SK-N-SH (cell line): ENCODE data around the gene LRRC8C. TPM values are rescaled to one million over a fixed set of nuclear protein-coding genes. Genes with fewer than 3 reads are reported as not detected.

Source experiments
- CTCF ChIA-PET: fragments of 300-600, 350-600 bp; formaldehyde crosslinking; extraction: SDS; loops from one replicate; lab custom pipeline; 2021; lab: Yijun Ruan, JAX
- POLR2A ChIA-PET: fragments of 350-600 bp; sonication (Branson Sonifier 250); formaldehyde crosslinking; extraction: SDS; loops from one replicate; lab custom pipeline; 2020; ENCODE audit warnings: antibody characterized with exemption, inconsistent platforms; lab: Yijun Ruan, JAX
- DNase-seq: peaks from one replicate; pipeline ENCODE4 v3.0.0; 2012
- H2AFZ ChIP-seq: fragments of 200-600 bp; sonication (generic); 2 replicates; pipeline ENCODE4 v1.8.1; 2016; ENCODE audit warnings: antibody characterized with exemption, mild to moderate bottlenecking, low read depth
- H3F3A ChIP-seq: fragments of 200-600 bp; sonication (generic); replicated peaks from 2 replicates; pipeline ENCODE3; 2016; ENCODE audit warnings: antibody characterized with exemption, mild to moderate bottlenecking; ENCODE audit not compliant: insufficient read depth
- H3K27ac ChIP-seq, 2 experiments: fragments of 200-500 bp in 1 of 2; fragments of 200-600 bp in 1 of 2; sonication (Bioruptor generic) in 1 of 2; sonication (generic), shearing (Covaris generic) in 1 of 2; 2 replicates each; pipeline versions ENCODE4 v1.5.1 to v1.6.1; 2014 to 2016; ENCODE audit warnings: low read depth in 2 of 2, inconsistent platforms in 1 of 2, low read length in 1 of 2, mild to moderate bottlenecking in 1 of 2, mixed read lengths in 1 of 2
- H3K27me3 ChIP-seq: fragments of 200-600 bp; sonication (generic), shearing (Covaris generic); 2 replicates; pipeline ENCODE4 v1.6.1; 2016; ENCODE audit warnings: mixed run types; ENCODE audit not compliant: insufficient read depth
- H3K36me3 ChIP-seq, 2 experiments: fragments of 200-500 bp in 1 of 2; fragments of 200-600 bp in 1 of 2; sonication (Bioruptor generic) in 1 of 2; sonication (generic) in 1 of 2; replicated peaks in 1 of 2; 2 replicates each; pipeline versions ENCODE3 to v1.5.1; 2014 to 2016; ENCODE audit warnings: low read length in 1 of 2, mild to moderate bottlenecking in 1 of 2; ENCODE audit not compliant: insufficient read depth in 2 of 2, control insufficient read depth in 1 of 2
- H3K4me1 ChIP-seq, 2 experiments: fragments of 200-500 bp in 1 of 2; fragments of 200-600 bp in 1 of 2; sonication (Bioruptor generic) in 1 of 2; sonication (generic), shearing (Covaris generic) in 1 of 2; 2 replicates each; pipeline versions ENCODE4 v1.5.1 to v1.6.1; 2014 to 2016; ENCODE audit warnings: low read depth in 1 of 2, low read length in 1 of 2, mixed run types in 1 of 2; ENCODE audit not compliant: insufficient read depth in 2 of 2, control insufficient read depth in 1 of 2
- H3K4me2 ChIP-seq: fragments of 200-600 bp; sonication (generic), shearing (Covaris generic); 2 replicates; pipeline ENCODE4 v1.6.1; 2017; ENCODE audit warnings: mixed run types
- H3K4me3 ChIP-seq, 2 experiments: fragments of 200-500 bp in 1 of 2; fragments of 200-600 bp in 1 of 2; sonication (Bioruptor generic) in 1 of 2; sonication (generic), shearing (Covaris generic) in 1 of 2; 2 replicates each; pipeline versions ENCODE4 v1.5.1 to v1.8.1; 2014 to 2016; ENCODE audit warnings: low read depth in 2 of 2, inconsistent platforms in 1 of 2, low read length in 1 of 2, mild to moderate bottlenecking in 1 of 2, mixed read lengths in 1 of 2, moderate library complexity in 1 of 2
- H3K79me2 ChIP-seq: fragments of 200-600 bp; sonication (generic); 2 replicates; pipeline ENCODE4 v1.8.1; 2017; ENCODE audit warnings: mild to moderate bottlenecking; ENCODE audit not compliant: insufficient read depth
- H3K9ac ChIP-seq: fragments of 200-600 bp; sonication (generic); 2 replicates; pipeline ENCODE4 v1.6.1; 2017; ENCODE audit warnings: mixed run types
- H3K9me2 ChIP-seq: fragments of 200-600 bp; sonication (generic); 2 replicates; pipeline ENCODE4 v1.6.1; 2017; ENCODE audit warnings: mixed run types
- H3K9me3 ChIP-seq: fragments of 200-600 bp; sonication (generic); 2 replicates; pipeline ENCODE4 v1.6.1; 2017; ENCODE audit warnings: mixed run types, mild to moderate bottlenecking, moderate library complexity
- H4K20me1 ChIP-seq: fragments of 200-600 bp; sonication (generic); 2 replicates; pipeline ENCODE4 v1.6.1; 2017; ENCODE audit warnings: mild to moderate bottlenecking, mixed run types; ENCODE audit not compliant: insufficient read depth
- CHD2 ChIP-seq: fragments of 150-350 bp; IDR thresholded peaks from 2 replicates; pipeline ENCODE4 v1.6.1; 2018; ENCODE audit warnings: low read length; ENCODE audit not compliant: partially characterized antibody
- ELF1 ChIP-seq: IDR thresholded peaks from 2 replicates; pipeline ENCODE4 v1.4.0; 2012
- EP300 ChIP-seq, 2 experiments: IDR thresholded peaks; 2 replicates each; pipeline versions ENCODE4 v1.4.0 to v1.6.1; 2012; ENCODE audit warnings: borderline replicate concordance in 1 of 2, low read depth in 1 of 2, low read length in 1 of 2
- EZH2phosphoT487 ChIP-seq: fragments of 200-600 bp; sonication (generic); IDR thresholded peaks from 2 replicates; pipeline ENCODE4 v1.6.1; 2017; ENCODE audit warnings: low read depth, mixed run types, mild to moderate bottlenecking, antibody characterized with exemption, moderate library complexity, borderline replicate concordance
- GATA2 ChIP-seq: sonication (generic); formaldehyde crosslinking; IDR thresholded peaks from 2 replicates; pipeline ENCODE4 v1.5.0; 2020; ENCODE audit warnings: mild to moderate bottlenecking, missing genetic modification reagents
- JUND ChIP-seq: IDR thresholded peaks from 2 replicates; pipeline ENCODE4 v1.4.0; 2012
- MXI1 ChIP-seq: IDR thresholded peaks from 2 replicates; pipeline ENCODE4 v1.6.1; 2012; ENCODE audit warnings: mild to moderate bottlenecking, low read depth, low read length, improper control_type of control experiment
- NFIC ChIP-seq: IDR thresholded peaks from 2 replicates; pipeline ENCODE4 v1.4.0; 2012; ENCODE audit warnings: borderline replicate concordance
- PBX3 ChIP-seq: IDR thresholded peaks from 2 replicates; pipeline ENCODE4; 2012
- RAD21 ChIP-seq: IDR thresholded peaks from 2 replicates; pipeline ENCODE4 v1.6.1; 2012; ENCODE audit warnings: mild to moderate bottlenecking, low read length
- REST ChIP-seq: IDR thresholded peaks from 2 replicates; pipeline ENCODE4 v1.6.1; 2012; ENCODE audit warnings: mild to moderate bottlenecking, low read depth, low read length, moderate library complexity
- RFX5 ChIP-seq: IDR thresholded peaks from 2 replicates; pipeline ENCODE4 v1.6.1; 2012; ENCODE audit warnings: mild to moderate bottlenecking, improper control_type of control experiment, low read length
- SIN3A ChIP-seq: IDR thresholded peaks from 2 replicates; pipeline ENCODE4 v1.6.1; 2012; ENCODE audit warnings: low read depth, mild to moderate bottlenecking, low read length, moderate library complexity, borderline replicate concordance
- SMC3 ChIP-seq: IDR thresholded peaks from 2 replicates; pipeline ENCODE4 v1.6.1; 2012; ENCODE audit warnings: low read depth, low read length, improper control_type of control experiment
- WGBS: methylation state at CpG from one replicate; pipeline ENCODE4 v1.1.6; 2017; ENCODE audit warnings: low lambda C conversion rate; 5-methylcytosine and 5-hydroxymethylcytosine counted together
- polyA plus RNA-seq, 3 experiments: library from polyadenylated mRNA; depleted of rRNA; stranded (reverse); fragments of >200 nt; gene quantifications; 2 replicates each; pipeline ENCODE4 v1.2.3, GENCODE V29; 2012

Gene LRRC8C
- polyA plus RNA-seq, 1 of the 3 experiments (the other 2 are of a cell fraction): 4.2 TPM

GRCh38 chr1:89698624-89699023, 65.7 kb downstream of the LRRC8C start:
- H3K4me2 ChIP-seq: no peak overlapping the region
- CTCF ChIA-PET: interaction anchor here (0.8 to 4.9 kb wide), 4 partner anchors 24 to 64 kb away, joined by 3 to 41 read pairs (median 4); no protein-coding TSS in a partner anchor
- peak overlapping the region in 1 of 2 experiments; percentile 87; a peak in 2 of 4 replicates for H3K27ac ChIP-seq
- no peaks in the 10 kb centered on the region for H3F3A ChIP-seq
- H4K20me1 ChIP-seq: no peaks in the 10 kb centered on the region
- POLR2A ChIA-PET: interaction anchor here (1.6 kb wide), 1 partner anchor 64 kb away, joined by 5 read pairs; no protein-coding TSS in a partner anchor
- peaks cover 0 to 29% of the 10 kb centered on the region in 2 experiments; a peak in 2 of 4 replicates for H3K4me1 ChIP-seq
- H3K9me2 ChIP-seq: no peaks in the 10 kb centered on the region
- TF ChIP-seq PBX3 (no peak), NFIC (no peak), CHD2 (no peak), GATA2 (CRISPR knock-in tag) (no peak), SMC3 (no peak)
- no peaks in the 10 kb centered on the region for H3K27me3 ChIP-seq
- no peak overlapping the region for H3K9ac ChIP-seq
- H3K9me3 ChIP-seq: no peaks in the 10 kb centered on the region
- 92% methylated on average over 1 of the region's 1 CpG for WGBS
- DNase-seq: no peak
- no peaks in the 10 kb centered on the region for H3K79me2 ChIP-seq
- no peak overlapping the region for H3K4me3 ChIP-seq
- no peaks in the 10 kb centered on the region for H3K36me3 ChIP-seq
- H2AFZ ChIP-seq: no peak overlapping the region

GRCh38 chr1:89699451-89699986, 66.6 kb downstream of the LRRC8C start:
- Histone ChIP-seq H3F3A (no peaks in the 10 kb centered on the region), H3K9ac (no peak overlapping the region), H4K20me1 (no peaks in the 10 kb centered on the region), H3K36me3 (no peaks in the 10 kb centered on the region), H3K9me3 (no peaks in the 10 kb centered on the region), H2AFZ (no peak overlapping the region), H3K27ac (no peak overlapping the region; a peak in 1 of 4 replicates), H3K27me3 (no peaks in the 10 kb centered on the region), H3K79me2 (no peaks in the 10 kb centered on the region), H3K4me2 (no peak overlapping the region), H3K4me1 (peaks cover 0 to 29% of the 10 kb centered on the region in 2 experiments; a peak in 2 of 4 replicates), H3K9me2 (no peaks in the 10 kb centered on the region), H3K4me3 (no peak overlapping the region)
- 98% methylated on average over 4 of the region's 4 CpGs for WGBS
- DNase-seq: no peak
- TF ChIP-seq EP300 (IDR thresholded peaks at IDR 0.05; ENCODE audit: borderline replicate concordance in 1 of 2, low read depth in 1 of 2, low read length in 1 of 2) (no peak), RFX5 (no peak), JUND (no peak), MXI1 (no peak), SIN3A (no peak), NFIC (no peak), ELF1 (no peak), SMC3 (no peak), RAD21 (no peak), REST (no peak), EZH2phosphoT487 (no peak)
- ChIA-PET CTCF (no interaction called here), POLR2A (no interaction called here)
